Loucy (cell line): ENCODE data around the gene AADACL4.

ENCODE experiments used
- CTCF ChIP-seq: fragments of 200-600 bp; sonication (generic); conservative IDR thresholded peaks from 2 replicates; pipeline ENCODE4 v1.5.1; 2014; ENCODE audit warnings: mild to moderate bottlenecking, antibody characterized with exemption, low read length
- EZH2phosphoT487 ChIP-seq: fragments of 200-600 bp; IDR thresholded peaks from 2 replicates; pipeline ENCODE4 v1.6.1; 2018; ENCODE audit warnings: antibody characterized with exemption, mild to moderate bottlenecking, moderate library complexity, borderline replicate concordance

GRCh38 chr1:12614402-12615158 lies 29.3 kb upstream of the AADACL4 start:
- 0 out of 2 replicates have a peak, but pooled peaks have one; percentile 9 for TF ChIP-seq CTCF
- TF ChIP-seq EZH2phosphoT487: no peak
